BE2C (cell line): ENCODE data around the gene CD320.
"Not testable (repeated sequence)": the region's sequence is repeated elsewhere in the genome, so short reads cannot be mapped to it uniquely, and the experiment has no call there.

Experiments
- DNase-seq: peaks from one replicate; pipeline ENCODE4 v3.0.0-alpha.2; 2020
- H3K27me3 ChIP-seq: fragments of 250-450 bp; sonication (Bioruptor Pico); 2 replicates; pipeline ENCODE4 v1.5.1; 2020; ENCODE audit warnings: mild to moderate bottlenecking
- H3K36me3 ChIP-seq: fragments of 250-450 bp; sonication (Bioruptor Pico); 2 replicates; pipeline ENCODE4 v1.5.1; 2020; ENCODE audit warnings: mild to moderate bottlenecking
- H3K4me1 ChIP-seq: fragments of 250-450 bp; sonication (Bioruptor Pico); 2 replicates; pipeline ENCODE4 v1.5.1; 2020
- H3K4me3 ChIP-seq: 2 replicates; pipeline ENCODE4 v1.5.1; 2011; ENCODE audit warnings: low read depth, low read length
- H3K9me3 ChIP-seq: fragments of 250-450 bp; sonication (Bioruptor Pico); 2 replicates; pipeline ENCODE4 v1.5.1; 2020
- TF ChIP-seq, protein P1 (sequence below): IDR thresholded peaks from 2 replicates; pipeline ENCODE4 v1.5.1; 2012; ENCODE audit warnings: mild to moderate bottlenecking, low read depth, low read length

The CD320 gene

DNA sequence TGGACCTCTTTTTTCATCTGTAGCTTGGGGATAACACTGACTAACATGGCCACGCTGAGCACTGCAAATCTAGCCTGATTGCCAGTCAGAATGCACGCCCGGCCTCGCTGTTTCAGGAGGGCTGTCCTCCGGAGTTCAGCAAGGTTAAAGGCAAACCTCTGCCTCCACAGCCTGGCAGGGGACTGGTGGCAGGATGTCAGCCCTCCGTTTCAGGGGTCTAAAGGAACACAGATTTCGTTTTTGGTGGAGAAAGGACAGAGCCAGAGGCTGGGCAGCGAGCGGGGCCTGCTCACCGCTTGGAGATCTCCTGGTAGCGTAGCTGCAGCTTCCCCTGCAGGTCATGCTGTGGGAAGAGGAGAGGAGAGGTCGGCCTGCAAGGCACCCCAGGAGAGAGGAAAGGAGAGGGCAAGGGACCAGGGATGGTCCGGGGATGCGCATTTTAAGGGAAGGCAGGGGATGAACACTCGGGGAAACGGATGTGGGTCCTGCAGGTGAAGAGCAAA, 12.5 kb upstream of the CD320 start:
- Histone ChIP-seq H3K36me3 (peaks cover 27% of the 10 kb centered on the region), H3K4me1 (peaks cover 7% of the 10 kb centered on the region; the same call in 1 of the 2 replicates), H3K4me3 (peak overlapping the region; percentile 100), H3K9me3 (no peaks in the 10 kb centered on the region), H3K27me3 (no peaks in the 10 kb centered on the region)
- no peak for DNase-seq
- TF ChIP-seq, protein P1, sequence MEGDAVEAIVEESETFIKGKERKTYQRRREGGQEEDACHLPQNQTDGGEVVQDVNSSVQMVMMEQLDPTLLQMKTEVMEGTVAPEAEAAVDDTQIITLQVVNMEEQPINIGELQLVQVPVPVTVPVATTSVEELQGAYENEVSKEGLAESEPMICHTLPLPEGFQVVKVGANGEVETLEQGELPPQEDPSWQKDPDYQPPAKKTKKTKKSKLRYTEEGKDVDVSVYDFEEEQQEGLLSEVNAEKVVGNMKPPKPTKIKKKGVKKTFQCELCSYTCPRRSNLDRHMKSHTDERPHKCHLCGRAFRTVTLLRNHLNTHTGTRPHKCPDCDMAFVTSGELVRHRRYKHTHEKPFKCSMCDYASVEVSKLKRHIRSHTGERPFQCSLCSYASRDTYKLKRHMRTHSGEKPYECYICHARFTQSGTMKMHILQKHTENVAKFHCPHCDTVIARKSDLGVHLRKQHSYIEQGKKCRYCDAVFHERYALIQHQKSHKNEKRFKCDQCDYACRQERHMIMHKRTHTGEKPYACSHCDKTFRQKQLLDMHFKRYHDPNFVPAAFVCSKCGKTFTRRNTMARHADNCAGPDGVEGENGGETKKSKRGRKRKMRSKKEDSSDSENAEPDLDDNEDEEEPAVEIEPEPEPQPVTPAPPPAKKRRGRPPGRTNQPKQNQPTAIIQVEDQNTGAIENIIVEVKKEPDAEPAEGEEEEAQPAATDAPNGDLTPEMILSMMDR: no peak

DNA sequence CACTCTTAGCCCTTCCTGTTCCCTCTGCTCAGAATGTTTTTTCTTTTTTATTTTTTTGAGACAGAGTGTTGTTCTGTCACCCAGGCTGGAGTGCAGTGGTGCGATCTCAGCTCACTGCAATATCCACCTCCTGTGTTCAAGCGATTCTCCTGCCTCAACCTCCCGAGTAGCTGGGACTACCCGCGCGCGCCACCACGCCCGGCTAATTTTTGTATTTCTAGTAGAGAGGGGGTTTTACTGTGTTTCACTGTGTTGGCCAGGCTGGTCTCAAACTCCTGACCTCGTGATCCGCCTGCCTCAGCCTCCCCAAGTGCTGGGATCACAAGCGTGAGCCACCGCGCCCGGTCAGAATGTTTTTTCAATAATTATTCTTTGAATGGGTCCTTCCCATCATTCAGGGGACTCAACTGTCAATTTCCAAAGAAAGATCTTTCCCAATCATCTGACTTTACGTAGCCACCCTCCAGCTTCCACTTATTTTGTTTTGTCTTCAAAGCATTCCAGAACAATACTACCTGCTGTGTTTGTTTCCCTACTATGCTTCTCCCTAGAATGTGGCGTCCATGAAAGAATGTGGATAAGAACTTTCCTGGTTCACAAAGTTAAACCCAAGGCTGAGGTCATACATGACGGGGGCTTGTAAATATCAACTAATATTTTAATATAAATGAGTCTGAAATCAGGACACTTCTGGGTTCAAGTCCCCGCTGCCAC, 11.8 kb upstream of the CD320 start:
- TF ChIP-seq, protein P1: no peak
- H3K4me3 ChIP-seq: peak overlapping the region; percentile 100
- DNase-seq: no peak
- H3K36me3 ChIP-seq: peaks cover 34% of the 10 kb centered on the region
- no peaks in the 10 kb centered on the region for H3K9me3 ChIP-seq
- no peaks in the 10 kb centered on the region for H3K27me3 ChIP-seq
- H3K4me1 ChIP-seq: peaks cover 7% of the 10 kb centered on the region; the same call in 1 of the 2 replicates

DNA sequence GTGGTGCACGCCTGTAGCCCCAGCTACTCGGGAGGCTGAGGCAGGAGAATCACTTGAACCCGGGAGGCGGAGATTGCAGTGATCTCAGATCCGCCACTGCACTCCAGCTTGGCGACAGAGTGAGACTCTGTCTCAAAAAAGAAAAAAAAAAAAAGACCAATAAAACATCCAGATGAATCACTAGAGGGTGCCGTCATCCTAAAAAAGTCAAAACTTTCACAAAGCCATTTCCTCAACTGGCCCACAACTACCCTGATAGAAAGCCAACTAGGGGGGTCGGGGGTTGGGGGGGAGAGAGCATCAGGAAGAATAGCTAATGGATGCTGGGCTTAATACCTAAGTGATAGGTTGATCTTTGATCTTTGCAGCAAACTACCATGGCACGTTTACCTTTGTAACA, 10.7 kb upstream of the CD320 start:
- peaks cover 43% of the 10 kb centered on the region for H3K36me3 ChIP-seq
- DNase-seq, H3K4me3 ChIP-seq, H3K27me3 ChIP-seq, H3K4me1 ChIP-seq, H3K9me3 ChIP-seq: not testable (repeated sequence)

DNA sequence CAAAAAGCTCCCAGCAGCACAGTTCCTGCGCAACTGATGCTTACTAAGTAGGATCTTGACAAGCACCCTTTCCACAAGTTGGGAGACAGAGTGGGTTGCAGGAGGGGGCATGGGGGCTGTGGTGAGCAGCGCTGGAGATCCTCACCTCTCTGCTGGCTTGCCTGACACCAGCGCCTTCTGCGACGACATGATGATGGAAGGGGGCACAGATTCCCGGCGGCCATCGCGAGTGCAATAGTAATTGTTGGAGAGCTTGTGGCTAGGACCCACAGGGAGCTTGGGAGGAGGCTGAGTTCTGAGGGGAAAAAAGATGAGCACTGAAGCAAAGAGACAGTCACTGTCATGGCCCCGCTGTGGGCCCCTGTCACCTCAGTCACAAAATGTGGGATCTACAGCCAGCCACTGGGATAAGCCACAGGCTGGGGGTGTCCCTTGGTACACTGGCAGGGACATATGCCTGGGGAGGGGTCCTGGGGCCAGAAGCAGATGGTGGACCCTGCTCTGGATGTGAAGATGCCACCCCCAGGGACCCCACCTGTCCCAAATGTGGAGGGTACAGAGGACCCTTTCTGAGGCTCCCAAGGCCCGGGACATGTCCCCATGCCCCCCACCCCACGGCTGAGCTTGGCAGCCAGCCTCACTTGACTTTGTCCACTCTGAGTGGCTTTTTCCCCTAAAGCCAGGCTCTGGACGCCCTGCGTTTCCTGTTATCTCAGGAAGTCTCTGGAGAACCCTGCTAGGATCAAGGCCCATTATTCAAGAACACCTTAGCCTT, 8.4 kb upstream of the CD320 start:
- Histone ChIP-seq H3K9me3 (no peaks in the 10 kb centered on the region), H3K27me3 (no peaks in the 10 kb centered on the region), H3K4me3 (no peak overlapping the region), H3K36me3 (peaks cover 24% of the 10 kb centered on the region), H3K4me1 (no peaks in the 10 kb centered on the region)
- DNase-seq: no peak
- TF ChIP-seq, protein P1: no peak

DNA sequence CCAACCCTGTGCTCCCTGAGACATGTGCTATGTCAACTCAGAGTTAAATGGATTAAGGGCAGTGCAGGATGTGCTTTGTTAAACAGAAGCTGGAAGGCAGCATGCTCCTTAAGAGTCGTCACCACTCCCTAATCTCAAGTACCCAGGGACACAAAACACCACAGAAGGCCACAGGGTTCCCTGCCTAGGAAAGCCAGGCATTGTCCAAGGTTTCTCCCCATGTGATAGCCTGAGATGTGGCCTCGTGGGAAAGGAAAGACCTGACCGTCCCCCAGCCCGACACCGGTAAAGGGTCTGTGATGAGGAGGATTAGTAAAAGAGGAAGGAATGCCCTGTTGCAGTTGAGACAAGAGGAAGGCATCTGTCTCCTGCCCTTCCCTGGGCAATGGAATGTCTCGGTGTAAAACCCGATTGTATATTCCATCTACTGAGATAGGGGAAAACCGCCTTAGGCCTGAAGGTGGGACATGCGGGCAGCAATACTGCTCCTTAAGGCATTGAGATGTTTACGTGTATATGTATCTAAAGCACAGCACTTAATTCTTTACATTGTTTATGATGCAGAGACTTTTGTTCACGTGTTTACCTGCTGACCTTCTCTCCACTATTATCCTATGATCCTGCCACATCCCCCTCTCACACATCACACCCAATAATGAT, 7.0 kb upstream of the CD320 start:
- H3K27me3 ChIP-seq, H3K4me3 ChIP-seq, H3K4me1 ChIP-seq, H3K9me3 ChIP-seq: not testable (repeated sequence)
- peak; percentile 0 for DNase-seq
- peaks cover 32% of the 10 kb centered on the region for H3K36me3 ChIP-seq

DNA sequence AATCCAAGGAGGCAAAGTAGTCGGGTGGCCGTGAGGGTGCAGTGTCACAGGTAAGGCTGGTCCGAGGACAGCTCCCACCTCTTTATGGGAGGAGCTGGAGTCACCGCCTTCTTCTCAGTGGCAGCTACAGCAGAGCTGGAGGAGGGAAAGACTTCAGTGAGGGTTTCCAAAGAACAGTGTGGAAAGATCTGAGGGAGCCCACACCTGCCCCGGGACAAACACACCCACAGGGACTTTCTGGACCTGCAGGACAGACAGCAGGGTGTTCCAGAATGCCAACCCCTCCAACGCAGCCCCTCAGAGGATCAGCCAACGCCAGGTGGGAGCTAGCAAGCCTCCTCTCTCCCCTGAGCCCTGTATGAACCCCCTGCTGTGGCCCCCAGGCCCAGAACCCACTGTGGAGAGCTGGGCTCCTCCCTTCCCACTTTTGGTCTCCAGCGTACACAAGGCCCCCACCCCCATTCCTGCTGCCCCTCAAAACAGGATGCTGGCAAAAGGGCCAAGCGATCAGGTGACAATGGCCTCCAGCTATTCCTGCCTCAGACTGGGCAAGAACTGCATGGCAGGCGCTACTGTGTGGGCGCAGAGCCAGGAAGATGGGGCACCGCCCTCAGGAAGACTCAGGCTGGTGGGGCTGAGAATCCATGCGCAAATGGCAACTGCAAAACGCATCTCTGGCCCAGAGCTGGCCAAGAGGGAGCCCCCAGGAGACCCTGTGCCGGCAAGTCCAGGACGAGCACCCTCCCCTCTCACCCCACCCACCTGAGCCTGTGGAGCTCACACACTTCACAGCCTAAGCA, 3.5 kb upstream of the CD320 start:
- no peaks in the 10 kb centered on the region for H3K9me3 ChIP-seq
- peak; percentile 47 for DNase-seq
- no peak overlapping the region for H3K4me3 ChIP-seq
- TF ChIP-seq, protein P1: no peak
- peaks cover 32% of the 10 kb centered on the region for H3K36me3 ChIP-seq
- H3K4me1 ChIP-seq: no peaks in the 10 kb centered on the region; the same call in 1 of the 2 replicates
- H3K27me3 ChIP-seq: no peaks in the 10 kb centered on the region
